ENCODE measurements around the gene CLEC4G.
"Not testable (repeated sequence)": the region's sequence is repeated elsewhere in the genome, so short reads cannot be mapped to it uniquely, and the experiment has no call there.

Gene CLEC4G

DNA sequence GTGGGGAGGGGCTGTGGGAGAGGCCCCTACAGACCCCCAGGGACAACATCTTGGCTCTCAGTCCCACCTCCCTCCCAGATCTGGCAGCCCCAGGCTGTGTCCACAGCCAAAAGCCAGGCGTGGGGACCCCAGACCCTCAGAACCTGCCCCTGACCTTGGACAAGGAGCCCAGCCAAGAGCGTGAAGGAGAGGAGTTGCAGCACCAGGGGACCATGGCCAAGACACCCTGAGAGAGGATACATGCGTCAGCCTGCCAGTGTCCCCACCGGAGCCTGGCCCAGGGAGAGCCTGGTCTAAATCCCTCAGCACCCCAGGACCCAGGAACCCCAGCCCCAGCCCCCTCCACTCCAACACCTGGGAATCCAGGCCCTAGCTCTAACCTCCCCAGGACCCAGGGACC lies 14.4 kb upstream of the CLEC4G start:
- DNase-seq = not testable (repeated sequence)

DNA sequence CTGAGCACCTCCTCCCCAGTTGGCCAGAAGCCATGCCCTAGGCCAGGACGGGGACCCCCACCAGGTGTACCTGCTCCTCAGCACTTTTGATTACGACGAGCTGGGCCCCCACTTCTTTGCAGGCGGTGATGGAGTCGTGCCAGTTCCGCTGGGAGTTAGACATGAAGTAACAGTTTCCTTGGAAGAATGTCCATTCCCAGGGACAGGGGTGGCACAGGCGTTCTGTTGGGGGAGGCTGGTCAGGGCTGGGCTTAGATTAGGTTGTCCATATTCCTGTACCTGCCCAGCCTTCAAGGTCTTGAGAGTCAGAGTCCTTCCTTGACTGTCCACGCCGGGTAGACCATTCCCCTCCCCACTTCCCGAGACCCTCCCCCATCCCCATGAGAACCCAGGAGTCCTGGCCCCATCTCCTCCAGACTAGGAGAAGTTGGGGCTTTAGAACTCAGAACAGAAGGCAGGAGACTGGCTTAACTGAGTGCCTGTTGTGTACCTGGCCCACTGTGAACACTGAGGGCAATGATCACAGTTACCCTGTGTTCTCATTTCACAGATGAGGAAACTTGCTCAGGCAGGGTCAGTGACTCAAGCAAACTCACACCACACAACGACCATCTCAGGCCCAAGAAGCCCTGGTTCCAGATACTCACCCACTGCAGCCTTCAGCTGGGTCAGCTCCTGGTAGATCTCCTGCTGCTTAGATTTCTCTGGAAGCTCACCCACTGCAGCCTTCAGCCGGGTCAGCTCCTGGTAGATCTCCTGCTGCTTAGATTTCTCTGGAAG lies 13.2 kb upstream of the CLEC4G start:
- DNase-seq = no peak

DNA sequence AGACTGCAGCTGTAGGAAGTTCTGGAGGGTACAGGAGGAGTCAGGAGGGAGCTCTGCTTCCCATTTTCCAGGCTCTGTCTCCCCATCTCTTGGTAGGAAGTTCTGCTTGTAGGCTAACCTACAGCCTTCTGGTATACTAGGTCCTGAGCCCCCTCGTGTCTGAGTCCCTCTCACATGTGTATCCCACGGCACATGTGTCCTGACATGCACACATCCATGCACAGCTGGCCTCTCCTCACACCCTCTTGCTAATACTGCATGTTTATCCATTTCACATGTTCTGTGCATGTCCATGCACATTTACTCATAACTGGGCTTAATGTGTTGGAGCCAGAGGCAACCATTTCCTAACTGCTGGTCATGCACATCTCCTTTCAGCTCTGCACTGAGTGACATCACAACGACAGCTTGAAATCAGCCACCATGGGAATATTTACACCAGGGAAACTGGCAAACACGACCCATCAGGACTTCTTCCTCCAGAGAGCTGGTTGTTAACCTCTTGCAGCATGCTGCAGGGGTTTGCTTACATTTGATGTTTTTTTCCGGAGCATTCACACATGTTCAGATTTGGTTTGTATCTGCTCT lies 12.4 kb upstream of the CLEC4G start:
- no peak for DNase-seq

DNA sequence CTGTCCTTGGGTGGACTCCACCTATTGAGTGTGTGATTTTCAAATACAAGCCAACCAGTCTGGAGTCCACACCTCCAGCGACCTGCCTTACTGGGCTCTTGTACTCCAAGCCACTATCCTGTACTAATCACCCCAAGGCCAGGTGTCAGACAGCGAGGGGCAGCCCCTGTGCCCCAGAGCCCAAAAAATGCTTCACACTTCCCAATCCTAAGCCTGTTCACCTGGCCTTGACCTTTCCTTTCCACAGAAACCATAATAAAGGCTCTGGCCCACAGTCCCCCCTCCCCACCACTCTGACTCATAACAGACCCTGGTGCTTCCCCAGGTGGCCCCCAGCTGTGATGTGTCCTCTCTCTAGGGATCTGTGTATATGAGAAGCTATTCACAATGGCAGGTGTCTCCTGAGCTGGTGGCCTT lies 11.5 kb upstream of the CLEC4G start:
- no peak for DNase-seq

DNA sequence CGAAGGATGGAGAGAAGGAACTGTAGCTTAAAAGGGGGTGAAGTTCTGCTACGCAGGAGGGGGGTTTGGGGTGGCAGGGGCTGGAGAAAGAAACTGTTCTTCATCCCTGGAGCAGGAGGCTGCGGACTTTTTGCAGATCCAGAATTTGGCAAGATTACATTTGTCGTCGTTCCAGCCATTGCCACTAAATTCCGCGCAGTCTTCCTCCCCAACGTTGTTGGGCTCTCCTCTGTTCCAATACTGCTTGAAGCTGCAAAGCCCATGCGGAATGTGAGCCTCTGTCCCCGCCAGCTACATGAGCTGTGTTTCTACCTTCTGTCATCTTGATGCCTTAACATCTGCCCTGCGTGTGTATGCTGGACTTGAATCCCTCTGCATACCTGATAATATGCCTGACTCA lies 11.1 kb upstream of the CLEC4G start:
- no peak for DNase-seq

DNA sequence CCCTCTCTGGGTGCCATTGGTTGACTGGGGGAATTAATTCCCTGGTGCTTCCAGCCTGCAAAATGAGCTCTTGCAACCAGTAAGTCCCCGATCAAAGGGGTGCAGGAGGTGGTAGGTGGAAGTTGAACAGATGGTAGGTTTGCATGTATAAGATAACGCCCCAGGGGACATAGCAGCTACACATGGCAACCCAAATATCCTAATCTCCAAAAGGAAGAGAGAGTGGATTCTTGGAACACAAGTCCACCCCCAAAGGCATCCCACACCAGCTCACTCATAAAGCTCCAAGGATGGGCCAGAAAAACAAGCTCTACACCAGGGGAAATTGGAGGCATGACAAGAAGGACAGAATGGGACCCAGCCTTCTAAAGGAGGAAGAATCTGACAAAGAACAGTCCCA lies 10.7 kb upstream of the CLEC4G start:
- no peak for DNase-seq

DNA sequence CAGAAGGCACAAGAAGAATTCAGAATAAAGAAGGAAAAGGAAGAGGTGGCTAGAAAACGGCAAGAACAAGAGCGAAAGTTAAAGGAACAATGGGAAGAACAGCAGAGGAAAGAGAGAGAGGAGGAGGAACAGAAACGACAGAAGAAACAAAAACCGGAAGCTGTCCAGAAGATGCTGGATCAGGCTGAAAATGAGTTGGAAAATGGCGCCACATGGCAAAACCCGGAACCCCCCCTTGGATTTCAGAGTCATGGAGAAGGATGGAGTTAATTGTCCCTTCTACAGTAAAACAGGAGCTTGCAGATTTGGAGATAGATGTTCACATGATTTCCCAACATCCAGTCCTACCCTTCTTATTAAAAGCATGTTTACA lies 8.8 kb upstream of the CLEC4G start:
- no peak for DNase-seq

DNA sequence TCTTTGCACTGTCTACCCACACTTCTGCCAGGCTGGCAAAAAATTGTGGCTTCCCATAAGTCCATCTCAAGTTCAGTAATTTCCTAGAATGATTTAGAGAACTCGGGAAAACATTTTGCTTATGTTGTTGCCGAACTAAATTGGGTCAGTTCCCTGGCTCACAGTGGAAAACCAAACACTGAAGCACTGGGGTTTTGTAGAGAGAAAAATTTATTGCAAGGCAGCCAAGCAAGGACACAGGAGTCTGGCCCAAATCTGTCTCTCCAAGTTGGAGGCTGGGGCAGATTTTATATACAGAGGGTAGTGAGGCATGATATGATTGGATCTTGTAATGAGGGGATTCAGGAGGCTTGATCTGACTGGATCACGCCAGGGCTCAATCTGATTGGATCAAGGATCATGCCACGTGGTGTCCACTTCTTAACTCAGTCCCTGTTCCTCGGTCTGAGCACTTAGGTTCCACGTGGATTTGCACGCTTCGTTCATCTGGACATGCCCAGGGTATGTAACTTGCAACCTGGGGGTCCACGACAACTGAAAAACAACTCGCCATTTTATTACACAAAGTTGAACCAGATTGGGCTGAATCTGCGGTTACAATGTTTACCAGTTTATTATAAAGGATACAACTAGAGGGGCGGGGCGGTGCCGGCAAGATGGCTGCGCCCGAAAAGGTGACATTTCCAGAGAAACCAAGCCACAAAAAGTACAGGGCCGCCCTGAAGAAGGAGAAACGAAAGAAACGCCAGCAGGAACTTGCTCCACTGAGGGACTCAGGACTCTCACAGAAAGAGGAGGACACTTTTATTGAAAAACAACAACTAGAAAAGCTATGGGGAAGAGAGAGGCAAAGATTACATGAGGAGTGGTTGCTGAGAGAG lies 8.1 kb upstream of the CLEC4G start:
- DNase-seq = no peak

DNA sequence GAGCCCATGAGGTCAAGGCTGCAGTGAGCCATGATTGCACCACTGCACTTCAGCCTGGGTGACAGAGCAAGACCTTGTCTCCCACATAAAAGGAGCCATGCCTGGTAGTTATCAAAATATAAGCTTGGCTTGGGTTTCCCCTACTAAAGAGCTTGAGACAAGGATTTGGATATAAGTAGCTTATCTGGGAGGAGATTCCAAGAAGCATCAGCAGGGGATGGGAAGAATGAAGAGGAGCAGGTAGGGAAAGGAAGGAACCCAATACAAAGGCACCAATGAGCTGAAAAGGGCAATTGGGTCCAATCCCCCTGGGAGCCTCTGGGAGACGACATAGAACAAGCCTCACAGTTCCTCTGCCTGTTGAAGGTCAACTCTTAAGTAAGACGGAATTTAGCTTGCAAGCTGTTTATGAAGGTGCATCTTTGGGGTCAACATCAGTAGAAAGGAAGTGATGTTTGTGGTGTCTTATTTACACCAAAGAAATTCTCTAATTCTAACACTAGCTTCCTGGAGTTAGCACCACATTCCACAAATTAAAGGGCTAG lies 7.4 kb upstream of the CLEC4G start:
- DNase-seq = no peak

DNA sequence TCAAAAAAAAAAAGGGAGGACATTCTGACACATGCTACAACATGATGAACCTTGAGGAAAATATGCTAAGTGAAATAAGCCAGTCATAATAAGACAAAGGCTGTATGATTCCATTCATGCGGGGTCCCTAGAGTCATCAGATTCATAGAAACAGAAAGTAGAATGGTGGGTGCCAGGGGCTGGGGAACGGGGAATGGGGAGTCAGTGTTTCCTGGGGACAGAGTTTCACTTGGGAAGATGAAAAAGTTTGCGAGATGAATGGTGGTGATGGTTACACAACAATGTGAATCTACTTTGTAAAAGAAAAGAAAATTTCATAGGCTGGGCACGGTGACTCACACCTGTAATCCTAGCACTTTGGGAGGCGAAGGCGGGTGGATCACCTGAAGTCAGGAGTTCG lies 6.1 kb upstream of the CLEC4G start:
- DNase-seq = no peak

DNA sequence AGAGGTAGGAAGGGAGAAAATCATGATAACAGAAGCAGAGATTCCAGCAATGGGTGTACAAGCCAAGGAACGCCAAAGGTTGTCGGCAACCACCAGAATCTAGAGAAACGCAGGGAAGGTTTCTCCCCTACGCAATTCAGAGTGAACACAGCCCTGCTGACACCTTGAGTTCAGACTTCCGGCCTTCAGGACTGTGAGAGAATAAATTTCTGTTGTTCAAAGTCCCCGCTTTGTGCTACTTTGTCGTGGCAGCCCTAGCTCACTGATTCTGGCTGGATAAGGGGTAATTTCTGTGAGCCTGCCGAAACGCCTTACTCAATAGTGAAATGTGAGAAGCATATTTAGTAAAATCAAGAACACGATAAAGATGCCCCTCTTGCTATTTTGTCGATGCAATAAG lies 5.3 kb upstream of the CLEC4G start:
- no peak for DNase-seq

DNA sequence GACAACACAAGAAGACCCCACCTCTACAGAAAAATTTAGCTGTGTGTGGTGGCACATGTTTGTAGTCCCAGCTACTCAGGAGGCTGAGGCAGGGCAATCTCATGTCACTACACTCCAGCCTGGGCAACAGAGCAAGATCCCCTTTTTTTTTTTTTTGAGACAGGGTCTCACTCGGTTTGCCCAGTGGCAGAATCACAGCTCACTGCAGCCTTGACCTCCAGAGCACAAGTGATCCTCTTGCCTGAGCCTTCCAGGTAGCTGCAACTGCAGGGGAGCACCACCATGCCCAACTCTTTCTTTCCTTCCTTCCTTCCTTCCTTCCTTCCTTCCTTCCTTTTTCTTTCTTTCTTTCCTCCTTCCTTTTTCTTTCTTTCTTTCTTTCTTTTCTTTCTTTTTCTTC lies 4.2 kb upstream of the CLEC4G start:
- no peak for DNase-seq

DNA sequence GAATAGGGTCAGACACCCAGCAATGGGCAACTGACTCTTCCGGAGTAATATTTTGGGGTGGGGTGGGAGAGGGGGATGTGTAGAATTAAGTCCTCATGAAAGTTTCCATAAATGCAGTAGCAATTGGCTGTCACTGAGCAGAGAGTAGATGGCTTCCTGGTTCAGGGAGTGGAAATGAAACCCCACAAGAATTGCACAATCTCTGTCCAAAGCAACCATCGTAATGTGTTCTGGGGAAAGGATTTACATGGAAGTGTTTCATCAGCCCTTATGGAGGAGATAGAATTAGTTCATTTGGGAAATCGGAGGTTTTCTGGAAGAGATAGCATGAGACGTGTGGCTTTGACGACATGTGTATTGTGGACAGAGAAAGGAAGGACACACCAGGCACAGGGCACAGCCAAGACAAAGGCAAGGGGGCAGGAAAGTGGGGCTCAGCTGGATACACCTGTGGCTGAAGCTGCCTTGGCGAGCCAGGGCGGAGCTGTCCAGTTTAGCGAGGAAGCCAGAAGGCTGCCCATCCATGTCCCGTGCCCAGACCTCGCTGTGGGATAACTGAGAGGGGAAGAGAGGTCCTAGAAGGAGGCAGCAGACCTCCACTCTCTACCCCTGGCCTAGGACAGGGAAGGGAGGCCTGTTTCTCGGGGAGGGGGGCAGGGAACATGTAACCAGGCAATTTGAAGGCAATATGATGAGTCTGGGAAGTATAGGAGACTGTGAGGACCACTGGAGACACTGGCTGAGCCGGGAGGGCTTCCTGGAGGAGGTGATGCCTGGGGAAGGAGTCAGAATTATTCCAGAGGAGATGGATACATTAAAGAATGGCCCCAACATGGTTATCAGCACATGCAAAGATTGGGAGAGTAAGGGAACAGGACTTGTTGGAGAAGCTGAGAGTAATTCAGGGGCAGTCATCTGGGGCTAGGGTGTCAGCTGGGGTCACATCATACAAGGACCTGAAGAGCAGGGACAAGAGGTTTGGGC lies 2.6 kb upstream of the CLEC4G start:
- DNase-seq = no peak

DNA sequence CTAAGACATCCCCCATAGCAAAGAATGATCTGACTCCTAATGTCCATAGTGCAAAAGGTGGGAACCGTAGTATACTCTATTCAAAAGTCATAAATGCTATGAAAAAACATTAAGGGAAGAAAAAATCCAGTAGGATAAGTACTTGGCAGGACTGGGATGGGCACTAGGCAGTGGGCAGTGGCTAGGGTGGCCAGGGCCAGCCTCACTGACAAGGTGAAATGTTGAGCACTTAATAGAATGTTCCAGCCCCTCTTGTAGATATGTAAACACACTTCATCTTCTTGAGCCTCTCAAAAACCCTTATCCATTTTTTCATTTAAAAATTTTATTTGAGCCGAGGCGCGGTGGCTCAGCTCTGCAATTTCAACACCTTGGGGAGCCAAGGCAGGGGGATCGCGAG lies 1.5 kb upstream of the CLEC4G start:
- DNase-seq = no peak

DNA sequence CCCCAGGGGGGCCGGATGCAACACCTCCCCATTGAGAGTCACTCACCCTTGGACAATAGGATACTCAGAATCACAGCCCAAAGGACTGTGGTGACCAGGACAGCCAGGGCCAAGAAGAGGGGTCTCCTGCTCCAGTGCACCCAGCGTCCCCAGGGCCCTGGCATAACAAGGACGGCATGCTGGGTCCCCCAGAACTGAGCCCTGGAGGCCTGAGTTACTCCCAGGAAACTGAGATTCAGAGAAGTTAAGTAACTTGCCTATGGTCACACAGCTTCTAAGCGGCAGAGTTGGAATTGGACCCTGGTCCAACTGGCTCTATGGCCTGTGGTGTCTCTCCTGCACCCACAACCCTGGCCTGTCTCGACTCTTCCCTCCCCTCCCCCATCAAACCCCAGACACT lies 295 bp downstream of the CLEC4G start:
- DNase-seq = no peak

DNA sequence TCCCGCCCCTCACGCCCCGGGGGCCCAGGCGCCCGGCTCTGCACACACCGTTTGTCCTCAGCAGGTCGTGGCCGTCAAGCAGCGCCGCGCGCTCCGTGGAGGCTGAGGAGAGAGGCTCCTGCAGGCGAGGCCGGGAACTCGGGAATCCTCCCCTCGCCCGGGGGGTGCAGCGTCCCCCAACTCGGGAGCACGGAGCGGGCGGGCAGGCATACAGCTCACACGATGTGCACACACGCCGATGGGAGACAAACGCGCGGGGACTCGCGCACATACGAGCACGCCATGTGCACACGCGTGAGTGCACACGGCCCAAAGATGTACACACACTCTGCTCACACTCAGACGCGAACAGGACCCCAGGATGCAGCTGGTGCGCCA lies 703 bp downstream of the CLEC4G start:
- no peak for DNase-seq

DNA sequence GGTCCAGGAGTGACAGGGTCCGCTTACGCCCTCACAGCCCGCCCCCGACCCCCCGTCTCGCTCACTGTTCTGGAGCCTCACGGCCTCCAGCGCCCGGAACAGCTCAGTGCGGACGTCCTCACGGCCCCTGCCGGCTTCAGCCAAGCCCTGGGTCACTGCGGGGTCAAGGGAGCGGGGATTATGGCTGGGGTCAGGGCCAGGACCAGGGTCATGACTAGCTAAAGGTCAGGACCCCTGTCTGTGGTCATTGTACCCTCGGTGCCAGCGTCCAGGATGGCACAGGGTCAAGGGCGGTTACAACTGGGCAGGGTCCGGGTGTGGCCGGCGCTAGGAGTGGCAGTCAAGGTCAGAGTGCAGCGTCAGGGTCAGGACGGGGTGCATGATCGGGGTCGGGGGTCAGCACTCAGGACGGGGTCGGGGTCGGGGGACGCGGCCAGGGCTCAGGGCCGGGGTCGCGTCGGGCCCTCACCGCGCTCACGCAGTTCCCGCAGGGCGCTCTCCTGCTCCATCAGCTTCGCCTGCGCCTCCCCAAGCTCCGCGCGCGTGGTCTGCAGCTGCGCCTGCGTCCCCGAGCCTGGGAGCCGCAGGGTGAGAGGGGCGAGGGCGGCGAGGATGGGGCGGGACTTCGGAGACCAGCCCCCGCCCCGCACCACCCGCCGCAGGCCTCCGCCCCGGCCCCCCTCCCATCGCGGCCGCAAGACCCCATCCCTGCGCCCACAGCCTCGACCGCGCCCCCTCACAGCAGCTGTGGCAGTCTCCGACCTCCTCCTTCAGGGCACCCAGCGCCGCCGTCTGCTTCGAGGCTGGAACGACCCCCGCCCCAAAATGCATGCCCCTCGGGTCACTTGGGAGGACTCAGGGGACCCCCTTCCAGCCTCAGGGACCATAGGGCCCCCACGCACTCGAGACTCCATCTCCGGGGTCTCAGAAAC lies 1.4 kb downstream of the CLEC4G start:
- no peak for DNase-seq

DNA sequence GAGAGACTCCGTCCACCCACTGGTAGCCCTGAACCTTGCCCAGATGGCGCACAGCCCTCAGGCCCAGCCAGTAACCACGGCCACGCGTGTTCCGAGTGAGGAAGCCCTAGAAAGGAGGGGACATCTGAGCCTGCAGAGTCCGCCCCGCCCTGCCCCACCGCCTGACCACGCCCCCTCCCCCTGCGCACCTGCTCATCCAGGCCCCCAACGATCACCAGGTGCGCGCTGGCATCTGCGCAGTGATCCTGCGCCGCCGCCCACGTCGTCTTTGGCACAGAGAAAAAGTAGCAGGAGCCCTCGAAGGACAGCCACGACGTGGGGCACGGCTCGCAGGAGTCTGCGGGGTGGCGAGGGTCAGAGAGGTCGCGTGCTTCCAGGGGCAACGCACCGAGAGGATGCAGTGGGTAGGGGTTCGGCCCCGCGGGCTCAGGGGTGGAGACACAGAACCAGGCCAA lies 2.1 kb downstream of the CLEC4G start:
- DNase-seq = no peak

DNA sequence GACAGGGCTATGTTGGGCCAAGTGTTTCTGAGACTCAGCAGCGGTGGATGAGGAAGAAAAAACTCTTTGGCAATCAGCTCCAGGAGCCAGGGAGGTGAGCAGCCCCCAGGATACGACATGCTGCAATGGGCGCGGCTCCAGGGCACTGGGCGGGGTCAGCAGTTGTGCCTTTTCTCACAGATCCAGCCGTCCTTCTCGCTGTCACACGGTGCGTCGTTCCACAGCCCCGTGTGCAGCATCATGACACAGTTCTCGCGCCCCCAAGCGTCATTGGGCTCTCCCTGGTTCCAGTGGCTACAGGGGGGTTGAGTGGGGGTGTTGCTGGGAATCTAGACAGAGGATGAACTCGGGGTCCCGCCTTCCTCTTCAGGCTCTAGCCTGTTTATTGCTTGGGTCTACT lies 2.7 kb downstream of the CLEC4G start:
- DNase-seq = no peak

DNA sequence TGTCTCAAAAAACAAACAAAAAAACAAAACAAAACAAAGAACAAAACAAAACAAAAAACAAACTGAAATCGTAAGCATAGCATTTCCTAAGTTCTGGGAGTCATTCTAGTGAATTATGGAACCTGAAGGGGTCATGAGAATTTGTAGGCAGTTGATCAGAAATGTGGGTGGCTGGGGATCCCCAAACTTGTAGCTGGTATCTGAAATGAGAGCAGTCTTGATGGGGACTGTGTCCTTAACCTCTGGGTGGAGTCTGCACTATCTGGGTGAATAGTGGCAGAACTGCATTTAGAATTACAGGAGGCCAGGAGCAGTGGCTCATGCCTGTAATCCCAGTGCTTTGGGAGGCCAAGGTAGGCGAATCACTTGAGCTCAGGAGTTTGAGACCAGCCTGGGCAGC lies 6.1 kb downstream of the CLEC4G start:
- no peak for DNase-seq

DNA sequence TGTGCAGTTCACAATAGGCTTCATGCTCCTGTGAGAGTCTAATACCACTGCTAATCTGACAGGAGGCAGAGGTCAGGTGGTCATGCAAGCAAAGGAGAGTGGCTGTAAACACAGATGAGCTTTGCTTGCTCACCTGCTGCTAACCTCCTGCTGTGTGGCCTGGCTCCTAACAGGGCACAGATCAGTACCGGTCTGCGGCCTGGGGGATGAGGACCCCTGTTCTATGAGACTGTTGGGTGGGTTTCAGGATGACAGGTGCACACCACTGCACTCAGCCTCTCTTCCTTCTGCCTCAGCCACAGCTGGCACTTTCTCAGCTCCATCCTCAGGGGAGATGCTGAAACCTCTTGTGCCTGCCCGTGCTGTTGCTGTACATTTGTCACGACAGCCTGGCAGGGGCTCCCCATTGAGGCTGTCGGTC lies 9.7 kb downstream of the CLEC4G start:
- no peak for DNase-seq

Measured in left hindlimb (tissue), 1 donor.